H1 (cell line): Measurements from ENCODE around the gene SYNDIG1. TPM values are rescaled to one million over a fixed set of nuclear protein-coding genes. Genes with fewer than 3 reads are reported as not detected.

Experiments used
- CTCF ChIA-PET: fragments of 300-600 bp; sonication (Branson Sonifier 250); formaldehyde crosslinking; loops from one replicate; lab custom pipeline; 2021; ENCODE audit not compliant: partially characterized antibody; lab: Charles Lee
- POLR2A ChIA-PET: fragments of 300-600 bp; sonication (Branson Sonifier 250); formaldehyde crosslinking; loops from one replicate; lab custom pipeline; 2021; ENCODE audit warnings: inconsistent platforms; ENCODE audit not compliant: partially characterized antibody; lab: Charles Lee
- DNase-seq, 2 experiments: peaks; one replicate each; pipeline versions ENCODE4 v3.0.0 to v3.0.0-alpha.2; 2010 to 2022; ENCODE audit warnings: low spot score in 2 of 2, low read depth in 1 of 2, mixed read lengths in 1 of 2
- FAIRE-seq: peaks from 2 replicates; lab custom pipeline; 2011; peaks lifted over from hg19 to GRCh38; lab: Jason Lieb, UNC
- H2AFZ ChIP-seq: 2 replicates; pipeline ENCODE4 v1.8.1; 2012; ENCODE audit warnings: low read length, inconsistent platforms
- H2AK5ac ChIP-seq: 2 replicates; pipeline ENCODE4 v1.6.1; 2013; ENCODE audit warnings: low read depth, low read length
- H2BK120ac ChIP-seq: replicated peaks from 2 replicates; pipeline ENCODE3; 2013; ENCODE audit warnings: low read depth, low read length, inconsistent platforms
- H2BK12ac ChIP-seq: 2 replicates; pipeline ENCODE4 v1.6.1; 2013; ENCODE audit warnings: low read depth, low read length
- H2BK15ac ChIP-seq: 2 replicates; pipeline ENCODE4 v1.6.1; 2013; ENCODE audit warnings: low read length
- H2BK20ac ChIP-seq: 2 replicates; pipeline ENCODE4 v1.6.1; 2013; ENCODE audit warnings: low read length
- H2BK5ac ChIP-seq: 2 replicates; pipeline ENCODE4 v1.6.1; 2013; ENCODE audit warnings: low read depth, low read length
- H3K14ac ChIP-seq: 2 replicates; pipeline ENCODE4 v1.6.1; 2013; ENCODE audit warnings: inconsistent platforms; ENCODE audit not compliant: insufficient read length
- H3K18ac ChIP-seq: 2 replicates; pipeline ENCODE4 v1.6.1; 2013; ENCODE audit warnings: low read length; ENCODE audit errors: extremely low read depth
- H3K23ac ChIP-seq: 2 replicates; pipeline ENCODE4 v1.6.1; 2013; ENCODE audit warnings: inconsistent platforms; ENCODE audit not compliant: insufficient read length
- H3K23me2 ChIP-seq: 2 replicates; pipeline ENCODE4 v1.6.1; 2013; ENCODE audit warnings: low read depth, low read length
- H3K27ac ChIP-seq: 2 replicates; pipeline ENCODE4 v1.6.1; 2011; ENCODE audit warnings: low read depth, low read length, inconsistent platforms
- H3K27me3 ChIP-seq, 4 experiments: replicated peaks in 1 of 4; 1 replicate in 1 of 4; 2 replicates in 3 of 4; pipeline versions ENCODE4 v1.6.1 to v1.8.1; 2011 to 2013; ENCODE audit warnings: low read length in 3 of 4, mild to moderate bottlenecking in 3 of 4, inconsistent platforms in 2 of 4, mixed read lengths in 2 of 4, moderate library complexity in 1 of 4; ENCODE audit not compliant: control insufficient read depth in 3 of 4, insufficient read depth in 3 of 4; ENCODE audit errors: extremely low read depth in 1 of 4
- H3K36me3 ChIP-seq, 4 experiments: 2 replicates each; pipeline versions ENCODE4 v1.6.1 to v1.8.1; 2011 to 2013; ENCODE audit warnings: mild to moderate bottlenecking in 4 of 4, low read length in 3 of 4, moderate library complexity in 2 of 4, control low read depth in 1 of 4, inconsistent platforms in 1 of 4; ENCODE audit not compliant: insufficient read depth in 4 of 4, control insufficient read depth in 2 of 4
- H3K4ac ChIP-seq: replicated peaks from 2 replicates; pipeline ENCODE3; 2013; ENCODE audit warnings: low read length, low read depth, mixed read lengths, inconsistent platforms; ENCODE audit not compliant: insufficient read length
- H3K4me1 ChIP-seq, 4 experiments: replicated peaks in 1 of 4; 1 replicate in 1 of 4; 2 replicates in 3 of 4; pipeline versions ENCODE4 v1.6.1 to v1.8.1; 2011 to 2013; ENCODE audit warnings: low read length in 3 of 4, inconsistent platforms in 2 of 4, mixed read lengths in 1 of 4; ENCODE audit not compliant: insufficient read depth in 4 of 4, control insufficient read depth in 3 of 4
- H3K4me2 ChIP-seq, 2 experiments: 2 replicates each; pipeline versions ENCODE4 v1.6.1 to v1.8.1; 2011 to 2013; ENCODE audit warnings: low read depth in 2 of 2, low read length in 2 of 2, control low read depth in 1 of 2, inconsistent platforms in 1 of 2, mild to moderate bottlenecking in 1 of 2; ENCODE audit not compliant: insufficient read depth in 1 of 2
- H3K4me3 ChIP-seq, 4 experiments: fragments of 200-600, 300-600 bp in 1 of 4; sonication (generic), shearing (Covaris generic), sonication (Bioruptor Twin) in 1 of 4; 2 replicates each; pipeline versions ENCODE4 v1.5.1 to v1.8.1; 2011 to 2016; ENCODE audit warnings: low read length in 4 of 4, low read depth in 3 of 4, control low read depth in 2 of 4, inconsistent platforms in 2 of 4, mild to moderate bottlenecking in 2 of 4, mixed read lengths in 1 of 4, moderate library complexity in 1 of 4; ENCODE audit not compliant: insufficient read depth in 2 of 4; ENCODE audit errors: extremely low read depth in 1 of 4
- H3K56ac ChIP-seq: replicated peaks from 2 replicates; pipeline ENCODE3; 2013; ENCODE audit warnings: low read depth, mild to moderate bottlenecking, mixed read lengths, low read length, inconsistent platforms; ENCODE audit not compliant: insufficient read length
- H3K79me1 ChIP-seq: 2 replicates; pipeline ENCODE4 v1.6.1; 2013; ENCODE audit warnings: low read depth, low read length, control low read depth
- H3K79me2 ChIP-seq, 2 experiments: 2 replicates each; pipeline versions ENCODE4 v1.6.1 to v1.8.1; 2012 to 2013; ENCODE audit warnings: low read length in 2 of 2, mild to moderate bottlenecking in 2 of 2, inconsistent platforms in 1 of 2; ENCODE audit not compliant: insufficient read depth in 2 of 2, control insufficient read depth in 1 of 2
- H3K9ac ChIP-seq, 4 experiments: replicated peaks in 1 of 4; 1 replicate in 1 of 4; 2 replicates in 3 of 4; pipeline versions ENCODE4 v1.6.1 to v1.8.1; 2011 to 2013; ENCODE audit warnings: low read depth in 3 of 4, low read length in 3 of 4, control low read depth in 2 of 4, mild to moderate bottlenecking in 2 of 4, moderate library complexity in 2 of 4, inconsistent platforms in 1 of 4; ENCODE audit errors: extremely low read depth in 1 of 4
- H3K9me3 ChIP-seq, 2 experiments: 2 replicates each; pipeline versions ENCODE4 v1.6.1 to v1.8.1; 2012 to 2013; ENCODE audit warnings: mild to moderate bottlenecking in 2 of 2, moderate library complexity in 2 of 2, control low read depth in 1 of 2, inconsistent platforms in 1 of 2, low read depth in 1 of 2, low read length in 1 of 2, mixed read lengths in 1 of 2; ENCODE audit not compliant: insufficient read depth in 2 of 2
- H4K20me1 ChIP-seq, 2 experiments: replicated peaks in 1 of 2; 2 replicates each; pipeline versions ENCODE3 to v1.8.1; 2011 to 2013; ENCODE audit warnings: inconsistent platforms in 2 of 2, low read length in 2 of 2, mild to moderate bottlenecking in 1 of 2; ENCODE audit not compliant: insufficient read depth in 2 of 2, control insufficient read depth in 1 of 2
- H4K5ac ChIP-seq: 2 replicates; pipeline ENCODE4 v1.6.1; 2013; ENCODE audit warnings: low read length, low read depth, mixed read lengths, inconsistent platforms; ENCODE audit not compliant: insufficient read length
- H4K8ac ChIP-seq: 2 replicates; pipeline ENCODE4 v1.8.0; 2013; ENCODE audit warnings: mild to moderate bottlenecking, moderate library complexity, low read length, inconsistent platforms; ENCODE audit not compliant: insufficient read depth; ENCODE audit errors: extremely low read depth
- H4K91ac ChIP-seq: replicated peaks from 2 replicates; pipeline ENCODE3; 2013; ENCODE audit warnings: low read length, mixed read lengths, inconsistent platforms; ENCODE audit not compliant: insufficient read length
- JUN ChIP-seq: IDR thresholded peaks from 2 replicates; pipeline ENCODE4 v1.6.1; 2011; ENCODE audit warnings: low read depth, mild to moderate bottlenecking, improper control_type of control experiment, low read length
- WGBS, 2 experiments: shearing (Covaris generic) in 1 of 2; methylation state at CpG; one replicate each; pipeline versions ENCODE4 v1.1.6 to v1.1.7; 2013 to 2015; ENCODE audit warnings: low lambda C conversion rate in 2 of 2, mixed read lengths in 2 of 2, inconsistent platforms in 1 of 2, low coverage in 1 of 2, missing lambda C conversion rate in 1 of 2; ENCODE audit not compliant: insufficient replicate concordance in 2 of 2, insufficient coverage in 1 of 2, insufficient read length in 1 of 2; ENCODE audit errors: extremely low coverage in 1 of 2, missing lambda C conversion rate in 1 of 2; 5-methylcytosine and 5-hydroxymethylcytosine counted together
- polyA plus RNA-seq, 7 experiments: library from polyadenylated mRNA; depleted of rRNA in 3 of 7; stranded (reverse) in 5 of 7; unstranded in 2 of 7; fragments of >200 nt in 5 of 7; fragments of 200-250 nt in 2 of 7; gene quantifications; 1 replicate in 5 of 7; 2 replicates in 1 of 7; 4 replicates in 1 of 7; pipeline versions ENCODE4 v1.2.1 to v1.2.3, GENCODE V29; 2011 to 2013; ENCODE audit warnings: missing spikeins in 2 of 7, mixed read lengths in 2 of 7
- total RNA-seq: library from RNA; stranded (reverse); fragmentation: NEBNext Ultra II Directional; extraction: Animal tissue kit (Norgen Biotek cat#: 25700); gene quantifications from 2 replicates; pipeline ENCODE4 v1.2.1, GENCODE V29; 2021

The SYNDIG1 gene
- total and polyA plus RNA-seq, 2 of the 8 experiments (the other 6 are each of a cell fraction or from before 2014, with no cell fraction given), result 6.5 to 7.8 TPM

- no peak overlapping the region for H4K5ac ChIP-seq
- FAIRE-seq (no peak), DNase-seq (peak in 1 of 2 experiments; percentile 32)
- no peaks in the 10 kb centered on the region for H3K36me3 ChIP-seq
- H4K20me1 ChIP-seq, result peaks cover 1 to 3% of the 10 kb centered on the region in 2 experiments
- CTCF ChIA-PET, result interaction anchor here (0.7 to 1.1 kb wide), 3 partner anchors 30 to 395 kb away, joined by 3 read pairs; no protein-coding TSS in a partner anchor
- no peak overlapping the region; the same call in 1 of the 2 replicates for H4K8ac ChIP-seq
- H2AFZ ChIP-seq, result no peak overlapping the region
- WGBS, 2 experiments, result 93% methylated on average over 5 of the region's 5 CpGs; no CpG with 5 or more reads in 1 of the 2 experiments
- H3K9me3 ChIP-seq, result no peaks in the 10 kb centered on the region
- H3K18ac ChIP-seq, result no peak overlapping the region
- H3K23me2 ChIP-seq, result no peaks in the 10 kb centered on the region; the same call in 1 of the 2 replicates
- no peak overlapping the region for H2BK15ac ChIP-seq
- no peak overlapping the region for H2BK120ac ChIP-seq
- no peak overlapping the region for H2BK5ac ChIP-seq
- H4K91ac ChIP-seq, result no peak overlapping the region
- no peak overlapping the region for H3K4ac ChIP-seq
- H3K9ac ChIP-seq, result no peak overlapping the region
- no peaks in the 10 kb centered on the region; a peak in 2 of 7 replicates for H3K4me1 ChIP-seq
- no peaks in the 10 kb centered on the region for H3K27me3 ChIP-seq
- no peak overlapping the region for H3K56ac ChIP-seq
- H2BK20ac ChIP-seq, result no peak overlapping the region
- no peak overlapping the region for H3K4me3 ChIP-seq
- H3K23ac ChIP-seq, result no peak overlapping the region
- no peaks in the 10 kb centered on the region; the same call in 1 of the 2 replicates for H3K79me1 ChIP-seq
- POLR2A ChIA-PET, result no interaction called here
- no peak overlapping the region for H3K27ac ChIP-seq
- no peak overlapping the region for H2BK12ac ChIP-seq
- peaks cover 0 to 2% of the 10 kb centered on the region in 2 experiments; a peak in 1 of 4 replicates for H3K79me2 ChIP-seq
- H3K4me2 ChIP-seq, result no peak overlapping the region
- no peak overlapping the region for H3K14ac ChIP-seq
- no peak overlapping the region for H2AK5ac ChIP-seq
- no peak for TF ChIP-seq JUN
These were observed 53.3 kb downstream of the SYNDIG1 start for GRCh38 chr20:24522452-24523330.
